HG03103 (cell line): Measurements from ENCODE around the gene SCN1B.

Experiments used
- ATAC-seq: cut with Tn5 transposase; IDR thresholded peaks from one replicate; pipeline ENCODE4 v1.9.1; 2021; ENCODE audit warnings: low read depth; ENCODE audit not compliant: unreplicated experiment

SCN1B gene

DNA sequence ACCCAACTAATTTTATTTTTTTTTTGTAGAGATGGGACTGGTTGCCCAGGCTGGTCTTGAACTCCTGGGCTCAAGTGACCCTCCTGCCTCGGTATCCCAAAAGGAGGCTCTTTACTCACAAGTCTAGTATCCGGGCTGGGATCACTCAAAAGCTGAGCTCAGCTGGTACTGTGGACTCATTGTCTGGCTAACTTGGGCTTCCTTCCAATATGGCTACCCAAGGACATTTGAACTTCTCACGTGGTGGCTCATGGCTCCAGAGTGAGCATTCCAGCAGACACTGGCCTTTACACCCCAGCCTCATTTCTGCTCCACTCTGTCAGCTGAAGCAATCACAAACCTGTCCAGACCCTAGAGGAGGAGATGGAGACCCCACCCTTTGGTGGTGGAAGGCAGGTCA, 40.2 kb downstream of the SCN1B start:
- no peak for ATAC-seq

DNA sequence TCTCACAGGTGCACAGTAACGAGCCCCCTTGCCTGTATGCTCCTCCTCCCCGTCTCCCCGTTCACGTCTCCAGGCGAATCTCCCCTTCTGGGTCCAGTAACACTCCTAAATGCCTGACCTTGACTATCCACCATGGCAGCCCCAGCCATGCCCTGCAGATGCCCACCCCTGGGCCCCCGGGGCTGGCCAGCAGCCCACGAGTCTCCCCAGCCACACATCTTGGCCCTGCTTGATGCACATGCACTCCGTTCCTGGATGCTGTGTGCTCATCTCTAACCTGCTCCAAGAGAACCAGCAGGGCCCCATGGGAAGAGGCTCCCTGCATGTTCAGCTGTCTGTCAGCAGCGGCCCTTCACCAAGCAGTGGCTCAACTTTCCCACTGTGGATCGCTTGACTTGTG, 43.2 kb downstream of the SCN1B start:
- ATAC-seq = no peak

DNA sequence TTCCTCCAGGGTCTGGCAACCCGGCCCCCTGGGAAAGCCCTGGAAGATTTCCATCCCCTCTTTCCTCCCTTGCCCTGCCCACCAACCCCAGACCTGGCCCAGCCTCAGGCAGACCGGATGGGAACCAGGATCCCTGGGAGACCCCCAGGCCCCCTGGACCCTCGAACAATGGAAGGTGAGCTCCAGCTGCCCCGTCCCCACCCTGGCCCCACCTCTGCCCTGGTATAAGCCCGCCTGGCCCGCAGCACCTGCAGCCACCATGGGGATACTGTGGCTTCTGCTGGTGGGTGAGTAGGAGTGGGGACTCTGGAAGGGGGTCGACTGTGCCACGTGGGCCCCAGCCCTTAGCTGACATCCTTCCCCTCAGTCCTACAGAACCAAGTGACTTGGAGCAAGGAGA, 43.7 kb downstream of the SCN1B start:
- ATAC-seq = no peak

DNA sequence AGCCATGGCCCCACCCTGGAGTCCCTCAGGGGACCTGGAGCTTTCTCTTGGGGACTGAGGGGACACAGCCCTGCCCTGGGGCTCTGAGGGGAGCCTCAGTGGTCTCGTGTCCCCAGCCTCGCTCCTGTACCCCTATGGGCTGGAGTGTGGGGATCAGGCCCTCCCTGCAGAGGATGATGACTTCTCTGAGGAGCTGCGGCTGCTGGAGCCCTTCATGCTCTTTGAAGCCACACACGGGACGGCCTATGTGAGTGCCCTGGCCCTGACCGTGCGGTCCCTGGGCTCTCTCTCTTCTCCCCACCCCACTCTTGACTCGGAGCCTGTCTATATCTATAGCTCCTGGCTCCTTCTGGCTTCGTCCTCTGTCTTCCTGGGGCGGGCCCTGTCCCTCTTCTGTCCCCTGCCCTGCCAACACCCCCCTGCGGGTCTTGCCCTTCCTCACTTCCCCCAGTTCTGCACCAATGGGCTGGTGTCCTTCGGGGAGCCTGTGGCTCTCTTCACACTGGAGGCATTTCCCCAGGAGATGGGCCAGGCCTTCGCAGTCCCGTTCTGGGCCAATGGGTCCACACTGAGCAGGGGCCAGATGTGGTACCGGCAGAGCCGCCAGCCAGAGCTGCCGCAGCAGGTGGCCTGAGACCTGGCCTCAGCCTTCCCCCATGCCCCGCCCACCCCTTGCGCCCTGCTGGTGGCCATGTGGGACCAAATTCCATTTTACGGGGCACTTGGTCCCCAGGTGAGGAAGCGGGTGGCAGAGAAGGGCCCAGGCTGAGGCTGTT, 44.3 kb downstream of the SCN1B start:
- no peak for ATAC-seq

DNA sequence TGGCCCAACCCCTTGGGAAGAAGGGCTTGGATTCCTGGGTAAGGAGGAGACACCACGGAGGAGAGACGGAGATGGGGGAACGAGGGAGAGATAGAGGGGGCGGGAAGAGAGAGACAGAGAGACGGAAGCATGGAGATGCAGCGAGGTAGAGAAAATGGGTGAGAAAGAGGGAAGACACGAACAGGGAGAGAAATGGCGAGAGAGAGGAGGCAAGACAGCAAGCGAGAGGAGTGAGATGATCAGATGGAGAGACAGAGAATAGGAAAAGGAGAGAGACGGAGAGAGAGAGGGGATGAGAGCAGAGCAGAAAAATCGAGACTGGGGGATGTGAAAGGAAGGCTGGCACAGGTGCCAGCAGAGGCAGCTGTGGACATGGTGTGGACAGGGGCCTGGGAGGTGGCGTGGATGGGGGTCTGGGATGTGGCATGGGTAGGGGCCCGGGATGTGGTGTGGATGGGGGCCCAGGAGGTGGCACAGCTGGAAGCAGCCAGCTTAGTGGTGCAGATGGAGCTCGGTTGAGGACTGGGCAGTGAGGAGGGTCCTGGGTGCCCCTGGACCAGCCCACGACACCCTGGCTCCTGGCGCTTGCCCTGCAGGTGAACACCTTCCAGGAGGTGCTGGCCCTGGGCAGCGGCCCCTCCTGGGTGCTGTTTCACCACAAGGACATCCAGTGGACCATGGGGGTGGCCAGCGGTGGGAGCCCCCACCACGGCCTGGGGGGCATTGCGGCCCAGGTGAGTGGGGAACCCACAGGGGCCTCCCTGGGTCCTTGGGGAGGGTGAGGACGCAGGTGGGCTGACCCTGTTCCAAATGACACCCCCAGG, 45.1 kb downstream of the SCN1B start:
- ATAC-seq = no peak

DNA sequence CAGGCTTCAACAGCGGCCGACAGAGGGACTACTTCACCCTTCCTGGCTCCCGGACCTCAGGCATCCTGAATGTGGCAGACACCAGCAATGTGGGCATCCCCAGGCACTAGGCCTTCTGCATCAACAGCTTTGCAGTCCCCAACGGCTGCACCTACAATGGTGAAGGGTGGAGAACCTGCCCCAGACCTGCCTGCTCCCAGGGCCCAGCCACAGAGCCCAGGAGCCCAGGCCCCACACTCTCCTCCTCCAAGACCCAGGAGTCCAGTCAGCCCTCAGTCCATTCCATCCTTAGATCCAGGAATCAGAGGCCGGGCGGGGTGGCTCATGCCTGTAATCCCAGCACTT, 45.7 kb downstream of the SCN1B start:
- ATAC-seq = no peak

DNA sequence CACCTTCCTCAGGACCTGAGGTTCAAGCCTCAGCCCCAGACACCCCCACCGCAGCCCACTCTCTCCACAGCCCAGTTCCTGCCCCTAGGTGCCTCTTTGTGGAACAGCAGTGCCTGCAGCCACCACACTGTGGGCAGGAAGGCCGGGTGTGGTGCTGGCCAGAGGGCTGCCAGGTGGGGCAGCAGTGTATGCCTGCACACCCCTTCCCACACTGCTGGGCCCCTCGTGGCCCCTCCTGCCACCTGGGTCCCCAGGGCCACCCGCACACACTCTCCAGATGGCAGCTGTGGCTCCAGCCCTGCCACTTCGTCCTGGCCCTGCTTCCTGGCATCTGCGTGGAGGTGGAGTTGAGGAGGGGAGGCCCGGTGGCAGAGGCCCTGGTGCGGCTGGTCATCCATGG, 46.4 kb downstream of the SCN1B start:
- no peak for ATAC-seq

DNA sequence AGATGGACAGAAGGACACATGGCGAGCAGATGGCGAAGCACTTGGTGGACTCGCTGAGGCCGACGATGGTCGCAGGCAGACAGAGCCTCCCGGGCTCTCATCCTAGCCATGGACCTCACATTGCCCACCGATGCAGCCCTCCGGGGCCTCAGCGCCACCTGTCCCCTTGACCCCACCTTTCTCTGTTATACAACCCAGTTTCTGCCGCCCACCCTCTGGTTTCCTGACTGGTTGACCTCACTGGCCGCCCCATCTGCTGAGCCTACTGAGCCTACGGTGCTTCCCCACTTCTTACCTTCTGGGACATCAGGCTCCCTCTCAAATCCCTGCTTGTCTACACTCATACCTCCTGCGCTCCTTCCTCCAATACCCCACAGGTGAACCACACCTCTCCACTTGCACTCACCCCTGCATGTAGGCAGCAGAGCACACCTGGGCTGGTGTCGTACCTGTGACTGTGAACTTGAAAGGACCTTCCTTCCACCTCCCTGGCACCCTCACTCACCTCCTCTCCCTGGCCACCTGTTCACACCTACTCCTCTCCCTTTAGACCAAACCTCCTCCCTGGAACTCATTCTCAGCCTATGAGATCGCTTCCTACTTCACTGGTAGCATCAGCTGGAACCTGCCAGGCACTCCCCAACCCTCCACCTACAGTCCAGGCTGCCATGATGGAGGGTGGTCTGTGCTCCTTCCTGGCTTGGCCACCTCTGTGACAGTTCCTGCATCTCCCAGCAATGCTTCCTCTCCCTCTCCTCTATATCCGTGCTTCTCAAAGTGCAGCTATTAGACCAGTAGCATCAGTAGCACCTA, 47.3 kb downstream of the SCN1B start:
- no peak for ATAC-seq

DNA sequence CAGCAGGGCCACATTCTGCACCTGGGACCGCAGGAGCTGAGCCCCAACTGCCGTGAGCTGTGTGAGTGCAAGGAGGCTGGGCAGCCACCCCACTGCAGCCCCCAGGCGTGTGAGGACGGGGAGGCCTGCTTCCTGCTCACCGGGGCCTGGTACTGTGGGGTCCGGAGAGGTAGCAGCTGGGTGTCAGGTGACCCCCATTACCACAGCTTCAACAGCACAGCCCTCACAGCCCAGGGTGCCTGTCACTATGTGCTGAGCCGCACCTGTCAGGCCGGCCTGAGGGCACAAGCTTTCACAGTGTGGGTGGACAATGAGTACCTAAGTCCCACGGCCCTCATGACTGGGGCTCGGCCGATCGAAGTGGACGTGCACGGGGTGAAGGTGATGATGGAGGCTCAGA, 49.6 kb downstream of the SCN1B start:
- no peak for ATAC-seq

DNA sequence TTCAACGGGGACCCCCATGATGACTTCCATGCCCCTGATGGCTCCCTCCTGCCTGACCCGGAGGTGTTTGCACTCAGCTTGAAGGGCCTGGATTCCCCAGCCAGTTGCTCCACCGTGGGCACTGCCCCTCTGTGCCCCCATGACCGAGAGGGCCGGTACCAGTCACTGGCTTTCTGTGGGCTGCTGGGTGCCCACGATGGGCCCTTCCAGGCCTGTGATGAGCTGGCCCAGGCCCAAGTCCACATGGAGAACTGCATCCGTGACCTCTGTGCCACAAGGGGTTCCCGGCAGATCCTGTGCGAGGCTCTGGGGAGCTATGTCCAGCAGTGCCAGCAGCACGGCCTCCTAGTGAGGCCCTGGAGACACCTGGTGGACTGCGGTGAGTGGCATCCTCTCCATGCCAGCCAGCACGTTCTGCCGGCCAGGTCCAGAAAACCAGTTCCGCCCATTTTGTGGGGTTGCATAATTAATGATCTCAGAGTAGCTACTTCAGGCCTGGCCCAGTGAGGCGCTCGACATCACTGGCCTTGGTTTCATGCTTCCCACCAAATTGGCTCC, 50.4 kb downstream of the SCN1B start:
- ATAC-seq = no peak

DNA sequence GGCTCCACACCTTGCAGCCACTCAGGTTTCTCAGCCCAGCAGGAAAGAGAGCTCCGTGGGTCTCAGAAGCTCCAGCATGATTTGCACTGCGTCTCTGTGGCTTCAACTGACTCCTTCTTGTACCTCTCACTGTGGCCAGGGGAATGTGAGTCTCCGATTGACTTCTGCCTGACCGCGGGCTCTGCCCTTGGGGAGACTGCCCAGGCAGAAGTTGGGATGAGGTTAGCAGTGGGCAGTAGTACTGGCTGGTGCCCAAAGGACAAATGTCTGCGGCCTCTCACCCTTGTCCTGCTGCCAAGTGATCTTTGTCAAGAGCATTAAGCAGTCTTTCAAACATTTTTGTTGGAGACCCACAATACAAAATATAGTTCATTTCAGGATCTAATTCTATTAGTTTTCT, 50.9 kb downstream of the SCN1B start:
- ATAC-seq = no peak

DNA sequence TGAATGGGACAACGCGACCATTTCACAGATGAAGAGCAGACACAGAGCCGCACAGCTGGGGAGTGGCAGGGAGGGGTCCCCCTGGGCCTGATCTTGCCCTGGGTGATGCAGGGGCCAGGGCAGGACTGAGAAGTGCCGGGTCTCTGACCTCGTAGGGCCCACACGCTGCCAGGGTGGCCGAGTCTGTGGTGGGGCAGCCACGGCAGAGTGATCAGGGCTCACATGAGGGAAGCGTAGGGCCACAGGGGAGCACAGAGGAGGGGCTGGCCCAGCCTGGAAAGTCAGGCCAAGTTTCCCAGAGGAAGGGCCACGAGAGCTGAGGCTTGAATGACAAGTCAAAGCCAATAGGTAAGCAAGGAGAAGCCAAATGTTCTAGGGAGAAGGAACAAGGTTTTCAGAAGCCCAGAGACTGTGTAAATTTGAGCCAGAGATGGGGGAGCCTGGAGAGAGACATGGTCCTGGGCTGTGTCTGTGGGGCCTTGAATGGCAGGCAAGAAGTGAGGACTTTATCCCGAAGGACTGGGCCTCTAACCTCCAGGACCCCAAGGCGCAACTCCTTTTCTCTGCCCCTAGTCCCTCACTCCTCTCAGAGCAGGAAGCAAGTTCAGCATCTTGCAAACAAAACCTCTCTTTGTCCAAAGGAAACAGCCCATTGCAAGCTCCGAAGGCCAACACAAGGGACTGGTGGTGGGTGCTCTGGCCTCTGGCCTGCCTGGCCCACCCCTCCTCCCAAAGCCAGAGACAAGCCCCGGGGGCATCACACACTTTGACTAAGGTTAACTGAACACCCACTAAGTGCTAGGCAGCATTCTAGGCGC, 53.6 kb downstream of the SCN1B start:
- no peak for ATAC-seq

DNA sequence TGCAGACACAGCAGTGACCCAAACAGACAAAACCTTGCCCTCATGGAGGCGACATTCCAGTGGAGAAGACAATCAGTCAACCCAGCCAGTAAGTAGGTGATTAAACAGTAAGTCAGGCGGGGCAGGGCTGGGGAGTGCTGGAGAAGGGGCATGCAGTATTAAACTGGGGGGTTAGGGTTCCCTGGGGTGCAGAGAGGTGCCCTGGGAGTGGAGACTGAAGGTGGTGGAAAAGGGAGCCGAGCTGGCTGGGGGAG, 54.2 kb downstream of the SCN1B start:
- no peak for ATAC-seq

DNA sequence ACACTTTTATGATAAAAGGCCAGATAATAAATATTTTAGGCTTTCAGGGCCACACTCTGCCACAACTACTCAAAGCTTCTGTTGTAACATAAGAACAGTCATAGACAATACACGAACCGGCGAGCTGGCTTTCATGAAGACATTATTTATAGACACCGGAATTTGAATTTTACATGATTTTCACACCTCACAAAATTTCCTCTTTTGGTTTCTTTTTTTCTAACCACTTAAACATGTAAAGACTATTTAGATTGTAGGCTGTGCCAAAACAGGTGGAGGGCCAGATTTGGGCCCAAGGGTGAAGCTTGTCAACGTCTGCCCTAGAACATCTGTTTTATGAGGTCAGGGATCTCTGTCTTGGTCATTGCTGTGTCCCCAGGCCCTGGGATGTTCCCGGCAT, 55.7 kb downstream of the SCN1B start:
- ATAC-seq = no peak

DNA sequence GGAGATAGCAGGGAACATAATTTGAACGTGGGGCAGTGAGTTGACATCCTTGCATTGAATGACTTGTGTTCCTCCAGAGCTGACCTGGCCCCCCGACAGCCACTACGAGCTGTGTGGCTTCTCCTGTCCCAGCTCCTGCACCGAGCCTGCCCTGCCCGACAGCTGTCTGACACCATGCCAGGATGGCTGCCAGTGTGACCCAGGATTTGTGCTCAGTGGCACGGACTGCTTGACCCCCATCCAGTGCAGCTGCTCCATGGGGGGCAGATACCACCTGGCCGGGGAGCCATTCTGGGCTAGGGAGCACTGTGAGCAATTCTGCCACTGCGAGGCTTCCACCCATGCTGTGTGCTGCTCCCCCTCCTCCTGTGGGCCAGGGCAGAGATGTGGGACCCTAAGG, 56.2 kb downstream of the SCN1B start:
- ATAC-seq = no peak

DNA sequence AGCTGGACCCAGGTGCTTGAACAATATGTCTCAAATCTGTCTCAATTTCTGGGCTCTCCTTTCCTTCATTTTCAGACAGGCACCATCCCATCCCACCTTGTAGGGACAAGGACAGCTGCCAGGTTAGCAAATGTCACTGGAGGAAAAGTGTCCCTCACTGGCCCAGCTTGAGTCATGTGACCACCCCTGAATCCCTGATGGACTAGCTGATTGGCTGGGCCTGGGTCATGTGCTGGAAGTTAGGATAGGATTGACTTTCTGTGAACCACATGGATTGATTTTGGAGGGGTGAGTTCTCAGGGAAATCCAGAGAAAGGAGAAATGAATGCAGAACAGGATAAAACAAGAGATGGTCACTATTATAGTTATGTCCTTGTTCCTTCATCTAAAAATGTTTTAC, 57.1 kb downstream of the SCN1B start:
- ATAC-seq = no peak

DNA sequence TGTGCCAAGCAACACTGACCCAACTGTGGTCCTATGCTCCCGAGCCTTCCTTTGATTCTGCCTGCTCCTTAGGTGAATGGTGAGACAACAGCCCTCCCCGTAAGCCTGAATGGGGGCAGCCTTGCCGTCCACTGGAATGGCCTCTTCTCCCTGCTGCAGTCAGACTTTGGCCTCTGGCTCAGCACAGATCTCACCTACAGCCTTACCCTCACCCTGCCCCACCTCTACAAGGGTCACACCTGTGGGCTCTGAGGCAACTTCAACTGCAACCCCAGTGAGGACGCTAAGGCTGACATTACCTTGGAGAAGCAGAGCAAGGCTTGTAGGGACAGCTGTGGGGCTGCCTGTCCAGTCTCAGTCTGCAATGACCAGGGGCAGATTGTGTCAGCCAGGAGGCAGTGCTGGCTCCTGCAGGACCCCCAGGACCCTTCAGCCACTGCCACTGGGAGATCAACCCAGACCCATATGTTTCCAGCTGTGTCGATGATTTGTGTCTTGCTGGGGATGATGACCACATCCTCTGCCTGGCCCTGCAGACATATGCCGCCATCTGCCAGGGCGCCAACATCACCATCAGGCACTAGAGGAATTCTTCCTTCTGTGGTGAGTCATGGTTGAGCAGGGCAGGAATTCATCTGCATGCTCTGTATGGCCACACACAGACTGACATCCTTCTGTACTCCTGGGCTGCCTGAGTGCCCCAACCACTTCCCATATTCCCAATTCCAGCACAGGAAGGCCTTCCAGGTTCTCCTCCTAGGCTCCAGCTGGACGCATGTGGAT, 58.1 kb downstream of the SCN1B start:
- ATAC-seq = no peak

DNA sequence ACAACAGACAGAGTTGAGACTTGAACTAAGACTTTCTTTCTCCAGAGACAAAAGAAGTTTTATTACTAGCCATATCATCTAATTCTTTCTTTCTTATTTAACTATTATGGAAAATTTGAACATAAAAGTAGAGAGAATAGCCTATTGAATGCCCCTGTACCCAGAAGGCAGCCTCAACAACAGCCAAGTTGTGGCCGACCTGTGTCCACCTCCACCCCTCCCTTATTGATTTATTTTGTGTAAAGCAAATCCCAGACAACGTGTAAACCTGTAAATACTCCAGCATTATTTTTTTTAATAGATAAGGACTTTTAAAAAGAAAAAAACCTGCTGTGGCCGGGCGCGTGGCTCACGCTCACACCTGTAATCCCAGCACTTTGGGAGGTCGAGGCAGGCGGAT, 59.3 kb downstream of the SCN1B start:
- ATAC-seq = no peak
